ENCODE data around the gene GLIPR1L2. TPM values are rescaled to one million over a fixed set of nuclear protein-coding genes. Genes with fewer than 3 reads are reported as not detected.

GLIPR1L2 gene
- total RNA-seq, 2 donors from 2014 or later = 0.16 to 0.22 TPM

DNA sequence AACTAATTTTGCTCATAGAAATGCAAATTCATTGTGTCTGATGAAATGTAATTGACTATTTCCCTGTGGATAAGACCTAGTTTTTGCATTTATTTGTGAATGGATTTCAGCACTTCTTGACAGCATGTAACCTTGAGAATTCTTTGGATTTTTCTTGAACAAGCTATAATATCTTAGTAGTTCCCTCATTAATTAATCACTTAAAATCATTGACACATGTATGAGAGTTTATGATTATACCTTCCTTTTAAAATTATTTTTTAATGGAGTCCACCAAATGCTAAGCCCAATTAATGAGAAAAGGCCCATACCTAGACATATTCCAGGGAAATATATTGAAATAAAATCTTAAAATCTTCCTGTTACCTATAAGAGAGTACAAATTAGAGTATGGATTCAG is 16.8 kb downstream of the GLIPR1L2 start:
- Histone ChIP-seq H3K27ac (no peak overlapping the region), H3K9ac (ENCODE audit: low read depth in 2 of 2, low read length in 2 of 2) (no peak overlapping the region), H3K27me3 (no peaks in the 10 kb centered on the region), H3K4me3 (no peak overlapping the region), H3K9me3 (no peaks in the 10 kb centered on the region), H3K36me3 (no peaks in the 10 kb centered on the region), H3K4me1 (no peaks in the 10 kb centered on the region)
- no peak for DNase-seq
- TF ChIP-seq, protein P1, sequence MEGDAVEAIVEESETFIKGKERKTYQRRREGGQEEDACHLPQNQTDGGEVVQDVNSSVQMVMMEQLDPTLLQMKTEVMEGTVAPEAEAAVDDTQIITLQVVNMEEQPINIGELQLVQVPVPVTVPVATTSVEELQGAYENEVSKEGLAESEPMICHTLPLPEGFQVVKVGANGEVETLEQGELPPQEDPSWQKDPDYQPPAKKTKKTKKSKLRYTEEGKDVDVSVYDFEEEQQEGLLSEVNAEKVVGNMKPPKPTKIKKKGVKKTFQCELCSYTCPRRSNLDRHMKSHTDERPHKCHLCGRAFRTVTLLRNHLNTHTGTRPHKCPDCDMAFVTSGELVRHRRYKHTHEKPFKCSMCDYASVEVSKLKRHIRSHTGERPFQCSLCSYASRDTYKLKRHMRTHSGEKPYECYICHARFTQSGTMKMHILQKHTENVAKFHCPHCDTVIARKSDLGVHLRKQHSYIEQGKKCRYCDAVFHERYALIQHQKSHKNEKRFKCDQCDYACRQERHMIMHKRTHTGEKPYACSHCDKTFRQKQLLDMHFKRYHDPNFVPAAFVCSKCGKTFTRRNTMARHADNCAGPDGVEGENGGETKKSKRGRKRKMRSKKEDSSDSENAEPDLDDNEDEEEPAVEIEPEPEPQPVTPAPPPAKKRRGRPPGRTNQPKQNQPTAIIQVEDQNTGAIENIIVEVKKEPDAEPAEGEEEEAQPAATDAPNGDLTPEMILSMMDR (IDR thresholded peaks at IDR 0.05) = no peak
- intact Hi-C loops (cut with DNase I) = no loop called here

DNA sequence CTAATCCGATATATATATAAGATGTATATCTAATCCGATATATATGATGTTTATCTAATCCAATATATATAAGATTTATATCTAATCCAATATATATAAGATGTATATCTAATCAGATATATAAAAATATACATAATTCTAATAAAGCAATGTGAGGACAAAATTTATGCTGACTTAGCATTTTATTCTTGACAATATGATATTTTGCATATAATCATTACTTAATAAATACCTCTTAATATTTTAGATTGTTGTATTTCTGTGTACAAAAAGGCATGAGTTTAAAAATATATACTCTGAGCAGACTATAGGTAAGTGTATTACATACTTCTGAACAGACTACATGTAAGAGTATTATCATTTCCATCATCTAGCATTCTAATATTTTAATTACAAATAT is 18.9 kb downstream of the GLIPR1L2 start:
- no peak overlapping the region for H3K9ac ChIP-seq (ENCODE audit: low read depth in 2 of 2, low read length in 2 of 2)
- H3K27ac ChIP-seq = no peak overlapping the region
- TF ChIP-seq, protein P1 (IDR thresholded peaks at IDR 0.05) = no peak
- H3K4me3 ChIP-seq = no peak overlapping the region
- intact Hi-C loops (cut with DNase I) = no loop called here
- no peak for DNase-seq
- no peaks in the 10 kb centered on the region for H3K9me3 ChIP-seq
- H3K27me3 ChIP-seq = no peaks in the 10 kb centered on the region
- H3K4me1 ChIP-seq = no peaks in the 10 kb centered on the region
- no peaks in the 10 kb centered on the region for H3K36me3 ChIP-seq

DNA sequence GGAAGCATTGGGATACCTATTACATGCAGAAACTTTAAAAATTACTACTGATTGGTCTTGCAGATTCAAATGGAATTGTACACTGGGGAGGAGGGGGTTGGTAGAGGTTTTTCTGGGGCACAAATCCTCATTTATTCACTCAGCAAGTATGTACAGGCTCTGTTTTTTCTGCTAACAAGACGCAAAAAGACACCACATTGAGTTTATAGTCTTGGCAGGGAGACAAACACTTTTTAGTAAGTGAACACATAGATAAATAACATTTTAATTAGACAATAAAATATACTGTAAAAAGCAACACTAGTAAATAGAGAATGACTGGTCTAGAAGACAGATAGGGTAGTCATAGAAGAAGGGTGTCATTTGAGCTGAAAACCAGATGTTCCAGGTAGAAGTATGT is 23.8 kb downstream of the GLIPR1L2 start:
- Histone ChIP-seq H3K9ac (ENCODE audit: low read depth in 2 of 2, low read length in 2 of 2) (no peak overlapping the region), H3K27ac (no peak overlapping the region), H3K36me3 (no peaks in the 10 kb centered on the region), H3K4me3 (no peak overlapping the region), H3K27me3 (no peaks in the 10 kb centered on the region), H3K9me3 (no peaks in the 10 kb centered on the region), H3K4me1 (no peaks in the 10 kb centered on the region)
- DNase-seq = no peak
- TF ChIP-seq, protein P1 (IDR thresholded peaks at IDR 0.05) = no peak
- intact Hi-C loops (cut with DNase I) = no loop called here

DNA sequence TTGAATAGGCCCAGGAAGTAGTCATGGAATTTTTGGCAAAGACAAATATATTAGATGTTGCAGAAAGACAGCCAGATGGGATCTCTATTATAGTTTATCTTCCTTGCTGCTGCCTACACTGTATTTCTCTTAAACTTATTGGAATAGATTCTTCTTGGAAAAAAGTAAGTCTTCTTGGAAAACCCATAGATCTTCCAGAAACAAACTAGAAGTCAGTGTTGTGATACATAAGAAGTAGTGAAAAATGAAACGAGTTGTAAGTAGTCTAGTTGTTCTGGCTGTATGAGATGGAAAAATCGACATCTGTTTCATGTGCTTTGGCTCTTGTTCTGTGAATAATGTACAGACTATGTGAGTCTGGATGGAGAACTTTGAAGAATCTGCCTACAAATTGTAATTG is 29.0 kb downstream of the GLIPR1L2 start:
- intact Hi-C loops (cut with DNase I) = no loop called here
- H3K9ac ChIP-seq (ENCODE audit: low read depth in 2 of 2, low read length in 2 of 2) = no peak overlapping the region
- no peaks in the 10 kb centered on the region for H3K36me3 ChIP-seq
- no peaks in the 10 kb centered on the region for H3K27me3 ChIP-seq
- H3K9me3 ChIP-seq = no peaks in the 10 kb centered on the region
- TF ChIP-seq, protein P1 (IDR thresholded peaks at IDR 0.05) = no peak
- no peaks in the 10 kb centered on the region for H3K4me1 ChIP-seq
- H3K4me3 ChIP-seq = no peak overlapping the region
- no peak overlapping the region for H3K27ac ChIP-seq
- no peak for DNase-seq

DNA sequence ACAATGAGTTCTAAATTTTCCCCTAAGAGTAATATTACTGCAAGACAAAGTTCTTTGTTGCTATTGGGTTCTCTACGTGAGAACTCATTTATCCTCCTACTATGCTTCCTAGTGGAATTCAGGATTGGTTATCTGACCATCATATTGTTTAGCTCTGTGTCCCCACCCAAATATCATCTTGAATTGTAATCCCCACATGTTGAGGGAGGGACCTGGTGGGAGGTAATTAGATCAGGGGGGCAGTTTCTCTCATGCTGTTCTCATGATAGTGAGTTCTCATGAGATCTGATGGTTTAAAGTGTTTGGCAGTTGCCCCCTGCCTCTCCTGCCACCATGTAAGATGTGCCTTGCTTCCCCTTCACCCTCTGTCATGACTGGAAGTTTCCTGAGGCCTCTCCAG is 36.6 kb downstream of the GLIPR1L2 start:
- Histone ChIP-seq H3K27me3 (no peaks in the 10 kb centered on the region), H3K27ac (no peak overlapping the region), H3K9me3 (no peaks in the 10 kb centered on the region), H3K36me3 (no peaks in the 10 kb centered on the region), H3K9ac (ENCODE audit: low read depth in 2 of 2, low read length in 2 of 2) (no peak overlapping the region), H3K4me1 (no peaks in the 10 kb centered on the region), H3K4me3 (no peak overlapping the region)
- DNase-seq = no peak
- intact Hi-C loops (cut with DNase I) = no loop called here
- TF ChIP-seq, protein P1 (IDR thresholded peaks at IDR 0.05) = no peak

DNA sequence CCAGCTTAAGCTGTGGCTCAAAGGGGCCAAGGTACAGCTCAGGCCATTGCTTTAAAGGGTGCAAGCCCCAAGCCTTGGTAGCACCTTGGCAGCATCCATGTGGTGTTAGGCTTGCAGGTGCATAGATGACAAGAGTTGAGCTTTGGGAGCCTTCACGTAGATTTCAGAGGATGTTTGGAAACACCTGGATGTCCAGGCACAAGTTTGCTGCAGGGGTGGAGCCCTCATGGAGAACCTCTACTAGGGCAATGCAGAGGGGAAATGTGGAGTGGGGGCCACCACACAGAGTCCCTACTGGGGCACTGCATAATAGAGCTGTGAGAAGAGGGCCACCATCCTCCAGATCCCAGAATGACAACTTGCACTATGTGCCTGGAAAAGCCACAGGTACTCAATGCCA is 37.9 kb downstream of the GLIPR1L2 start:
- Histone ChIP-seq H3K27ac (no peak overlapping the region), H3K9me3 (no peaks in the 10 kb centered on the region), H3K9ac (ENCODE audit: low read depth in 2 of 2, low read length in 2 of 2) (no peak overlapping the region), H3K27me3 (no peaks in the 10 kb centered on the region), H3K36me3 (no peaks in the 10 kb centered on the region), H3K4me1 (no peaks in the 10 kb centered on the region), H3K4me3 (no peak overlapping the region)
- DNase-seq = no peak
- TF ChIP-seq, protein P1 (IDR thresholded peaks at IDR 0.05) = no peak
- intact Hi-C loops (cut with DNase I) = no loop called here

Data from colonic mucosa (tissue), 4 donors.